ENCODE measurements around the gene EFCAB12. TPM values are rescaled to one million over a fixed set of nuclear protein-coding genes. Genes with fewer than 3 reads are reported as not detected.

Gene EFCAB12
- total RNA-seq, 2 experiments from 2014 or later: 3.2 to 3.4 TPM

DNA sequence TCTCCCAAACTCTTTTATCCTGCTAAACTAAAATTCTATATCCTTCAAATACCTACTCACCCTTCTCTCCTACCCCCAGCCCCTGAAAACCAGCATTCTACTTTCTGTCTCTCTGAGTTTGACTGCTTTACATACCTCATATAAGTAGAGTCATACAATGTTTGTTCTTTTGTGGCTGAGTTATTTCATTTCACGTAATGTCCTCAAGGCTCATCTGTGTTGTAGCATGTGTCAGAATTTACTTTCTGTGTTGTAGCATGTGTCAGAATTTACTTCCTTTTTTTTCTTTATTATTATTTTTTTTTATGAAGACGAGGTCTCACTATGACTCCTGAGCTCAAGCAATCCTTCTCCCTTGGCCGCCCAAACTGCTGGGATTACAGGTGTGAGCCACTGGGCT, 31.7 kb upstream of the EFCAB12 start:
- no peak overlapping the region for H3K4me3 ChIP-seq (ENCODE audit: low read length)
- no peak overlapping the region for H3K27ac ChIP-seq (ENCODE audit: low read depth in 1 of 2, low read length in 2 of 2)
- ChIA-PET POLR2A (interaction anchor here (0.6 to 1.1 kb wide), 2 partner anchors 20 to 976 kb away, joined by 3 to 4 read pairs; no protein-coding TSS in a partner anchor), CTCF (no interaction called here)
- peaks cover 0 to 3% of the 10 kb centered on the region in 2 experiments for H3K9me3 ChIP-seq (ENCODE audit: control insufficient read depth in 1 of 2, insufficient read depth in 1 of 2, low read length in 2 of 2)
- no peak overlapping the region for H3K4me3 Mint-ChIP-seq
- TF ChIP-seq, protein P1, sequence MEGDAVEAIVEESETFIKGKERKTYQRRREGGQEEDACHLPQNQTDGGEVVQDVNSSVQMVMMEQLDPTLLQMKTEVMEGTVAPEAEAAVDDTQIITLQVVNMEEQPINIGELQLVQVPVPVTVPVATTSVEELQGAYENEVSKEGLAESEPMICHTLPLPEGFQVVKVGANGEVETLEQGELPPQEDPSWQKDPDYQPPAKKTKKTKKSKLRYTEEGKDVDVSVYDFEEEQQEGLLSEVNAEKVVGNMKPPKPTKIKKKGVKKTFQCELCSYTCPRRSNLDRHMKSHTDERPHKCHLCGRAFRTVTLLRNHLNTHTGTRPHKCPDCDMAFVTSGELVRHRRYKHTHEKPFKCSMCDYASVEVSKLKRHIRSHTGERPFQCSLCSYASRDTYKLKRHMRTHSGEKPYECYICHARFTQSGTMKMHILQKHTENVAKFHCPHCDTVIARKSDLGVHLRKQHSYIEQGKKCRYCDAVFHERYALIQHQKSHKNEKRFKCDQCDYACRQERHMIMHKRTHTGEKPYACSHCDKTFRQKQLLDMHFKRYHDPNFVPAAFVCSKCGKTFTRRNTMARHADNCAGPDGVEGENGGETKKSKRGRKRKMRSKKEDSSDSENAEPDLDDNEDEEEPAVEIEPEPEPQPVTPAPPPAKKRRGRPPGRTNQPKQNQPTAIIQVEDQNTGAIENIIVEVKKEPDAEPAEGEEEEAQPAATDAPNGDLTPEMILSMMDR (IDR thresholded peaks at IDR 0.05): no peak
- peaks cover 10% of the 10 kb centered on the region for H3K36me3 ChIP-seq (ENCODE audit: insufficient read depth, low read length)
- H3K4me1 Mint-ChIP-seq (ENCODE audit: low read depth): no peaks in the 10 kb centered on the region
- intact Hi-C loops (cut with DNase I, micrococcal nuclease): no loop called here
- no peaks in the 10 kb centered on the region for H3K9me3 Mint-ChIP-seq
- no peak for DNase-seq
- no peak for ATAC-seq (ENCODE audit: poor library complexity)
- H3K36me3 Mint-ChIP-seq (ENCODE audit: low read depth): peaks cover 49% of the 10 kb centered on the region
- H3K27me3 ChIP-seq (ENCODE audit: control insufficient read depth in 1 of 2, insufficient read depth in 2 of 2, low read length in 2 of 2): no peaks in the 10 kb centered on the region
- H3K27ac Mint-ChIP-seq: no peak overlapping the region
- no peaks in the 10 kb centered on the region for H3K27me3 Mint-ChIP-seq
- H3K4me1 ChIP-seq (ENCODE audit: insufficient read depth, low read length): no peaks in the 10 kb centered on the region

DNA sequence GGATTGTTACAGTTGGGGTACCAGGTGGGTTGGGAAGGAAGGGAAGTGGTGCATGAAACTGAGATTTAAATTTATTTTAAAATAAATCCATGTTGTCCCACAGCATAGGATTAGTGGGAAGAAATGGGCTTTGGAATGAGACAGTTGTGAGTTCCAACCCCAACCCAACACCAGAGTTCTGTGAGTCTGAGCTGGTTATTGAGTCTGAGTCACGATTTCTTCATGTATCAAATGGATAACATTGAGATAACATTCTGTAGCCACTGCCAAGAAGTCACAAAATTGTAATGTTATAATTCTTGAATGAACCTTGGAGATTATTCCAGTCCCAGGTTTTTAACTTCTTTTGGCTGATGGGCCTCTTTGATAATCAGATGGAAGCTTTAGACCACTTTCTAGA, 25.3 kb upstream of the EFCAB12 start:
- intact Hi-C loops (cut with DNase I, micrococcal nuclease): no loop called here
- TF ChIP-seq, protein P1 (IDR thresholded peaks at IDR 0.05): no peak
- Histone ChIP-seq H3K9me3 (ENCODE audit: control insufficient read depth in 1 of 2, insufficient read depth in 1 of 2, low read length in 2 of 2) (no peaks in the 10 kb centered on the region), H3K4me3 (ENCODE audit: low read length) (no peak overlapping the region), H3K36me3 (ENCODE audit: insufficient read depth, low read length) (peaks cover 6% of the 10 kb centered on the region), H3K27ac (ENCODE audit: low read depth in 1 of 2, low read length in 2 of 2) (no peak overlapping the region), H3K27me3 (ENCODE audit: control insufficient read depth in 1 of 2, insufficient read depth in 2 of 2, low read length in 2 of 2) (no peaks in the 10 kb centered on the region), H3K4me1 (ENCODE audit: insufficient read depth, low read length) (peaks cover 4% of the 10 kb centered on the region)
- Mint-ChIP-seq H3K4me3 (no peak overlapping the region), H3K27me3 (no peaks in the 10 kb centered on the region), H3K36me3 (ENCODE audit: low read depth) (peaks cover 52% of the 10 kb centered on the region), H3K9me3 (no peaks in the 10 kb centered on the region), H3K27ac (no peak overlapping the region), H3K4me1 (ENCODE audit: low read depth) (peaks cover 16% of the 10 kb centered on the region)
- ATAC-seq (ENCODE audit: poor library complexity) (no peak), DNase-seq (no peak)
- ChIA-PET POLR2A (no interaction called here), CTCF (interaction anchor here (0.7 kb wide), 1 partner anchor 619 kb away, joined by 3 read pairs; no protein-coding TSS in a partner anchor)

DNA sequence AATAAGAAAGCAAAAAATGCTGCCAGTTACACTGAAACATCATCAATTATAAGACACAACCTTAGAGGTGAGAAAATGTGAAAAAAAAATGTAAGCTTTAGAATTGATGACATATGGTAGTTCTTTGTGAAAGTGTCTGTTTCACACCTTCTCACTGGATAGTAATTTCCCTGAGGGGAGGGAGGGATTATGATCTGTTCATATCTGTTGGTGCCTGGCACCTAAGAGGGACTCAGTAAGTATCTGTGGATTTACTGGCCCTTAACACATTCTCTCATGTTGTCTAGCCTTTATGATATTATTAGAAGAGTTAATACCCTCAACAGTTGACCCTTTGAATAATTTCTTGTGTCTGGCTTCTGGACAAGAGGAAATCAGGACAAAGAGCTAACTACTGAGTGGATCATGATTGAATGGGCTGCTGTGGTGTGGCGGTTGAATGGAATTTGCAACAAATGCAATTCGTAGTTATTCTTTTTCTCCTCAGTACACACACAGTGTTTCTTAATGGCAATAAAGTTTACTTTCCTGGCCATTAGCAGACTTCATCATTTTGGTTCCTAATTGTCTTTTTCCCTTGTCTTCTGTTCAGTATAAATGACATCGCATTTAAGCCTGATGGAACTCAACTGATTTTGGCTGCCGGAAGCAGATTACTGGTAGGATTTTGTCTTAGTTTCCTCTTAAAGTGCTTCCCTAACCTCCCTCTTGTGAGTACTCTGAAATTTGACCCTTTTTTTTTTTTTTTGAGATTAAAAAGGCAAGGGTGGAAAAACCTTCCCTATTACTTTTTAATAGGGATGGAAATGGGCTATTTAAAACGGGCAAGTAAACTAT, 21.1 kb upstream of the EFCAB12 start:
- no peaks in the 10 kb centered on the region for H3K27me3 Mint-ChIP-seq
- peaks cover 16% of the 10 kb centered on the region for H3K4me1 Mint-ChIP-seq (ENCODE audit: low read depth)
- no peak for ATAC-seq (ENCODE audit: poor library complexity)
- ChIA-PET CTCF (no interaction called here), POLR2A (interaction anchor here (4.1 kb wide), 1 partner anchor 9 kb away, joined by 31 read pairs; the partner anchor contains the start of genes IFT122 and MBD4)
- H3K27me3 ChIP-seq (ENCODE audit: control insufficient read depth in 1 of 2, insufficient read depth in 2 of 2, low read length in 2 of 2): no peaks in the 10 kb centered on the region
- no peaks in the 10 kb centered on the region for H3K36me3 ChIP-seq (ENCODE audit: insufficient read depth, low read length)
- H3K4me1 ChIP-seq (ENCODE audit: insufficient read depth, low read length): peaks cover 4% of the 10 kb centered on the region
- H3K9me3 Mint-ChIP-seq: no peaks in the 10 kb centered on the region
- intact Hi-C loops (cut with DNase I, micrococcal nuclease): no loop called here
- TF ChIP-seq, protein P1 (IDR thresholded peaks at IDR 0.05): no peak
- peaks cover 26% of the 10 kb centered on the region for H3K36me3 Mint-ChIP-seq (ENCODE audit: low read depth)
- H3K9me3 ChIP-seq (ENCODE audit: control insufficient read depth in 1 of 2, insufficient read depth in 1 of 2, low read length in 2 of 2): no peaks in the 10 kb centered on the region
- H3K4me3 Mint-ChIP-seq: no peak overlapping the region
- peak overlapping the region; percentile 87 for H3K27ac Mint-ChIP-seq
- H3K4me3 ChIP-seq (ENCODE audit: low read length): no peak overlapping the region
- H3K27ac ChIP-seq (ENCODE audit: low read depth in 1 of 2, low read length in 2 of 2): no peak overlapping the region
- DNase-seq: no peak
